GM18511 (cell line): ENCODE measurements around the gene BUD13.

Experiments used
- ATAC-seq: cut with Tn5 transposase; IDR thresholded peaks from one replicate; pipeline ENCODE4 v1.9.1; 2021; ENCODE audit warnings: mild to moderate bottlenecking, moderate library complexity; ENCODE audit not compliant: unreplicated experiment

BUD13 gene

DNA sequence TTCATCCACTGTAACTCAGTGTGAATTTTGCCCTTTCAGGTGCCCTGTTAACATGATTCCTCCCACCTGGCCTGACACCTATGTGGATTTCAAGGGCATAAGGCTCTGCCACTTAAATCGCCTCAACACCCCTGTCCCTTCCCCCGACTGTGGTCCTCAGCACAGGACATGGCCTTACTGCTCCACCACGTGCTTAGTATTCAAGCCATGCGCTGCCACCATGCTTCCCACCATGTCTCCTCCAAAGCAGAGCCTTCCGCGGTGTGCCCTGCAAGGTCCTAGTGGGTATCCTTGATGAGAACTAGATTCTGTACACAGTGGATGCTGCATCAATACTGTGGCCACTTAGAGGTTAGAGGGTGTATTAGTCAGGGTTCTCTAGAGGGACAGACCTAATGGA lies 51.9 kb downstream of the BUD13 start:
- ATAC-seq, result no peak

DNA sequence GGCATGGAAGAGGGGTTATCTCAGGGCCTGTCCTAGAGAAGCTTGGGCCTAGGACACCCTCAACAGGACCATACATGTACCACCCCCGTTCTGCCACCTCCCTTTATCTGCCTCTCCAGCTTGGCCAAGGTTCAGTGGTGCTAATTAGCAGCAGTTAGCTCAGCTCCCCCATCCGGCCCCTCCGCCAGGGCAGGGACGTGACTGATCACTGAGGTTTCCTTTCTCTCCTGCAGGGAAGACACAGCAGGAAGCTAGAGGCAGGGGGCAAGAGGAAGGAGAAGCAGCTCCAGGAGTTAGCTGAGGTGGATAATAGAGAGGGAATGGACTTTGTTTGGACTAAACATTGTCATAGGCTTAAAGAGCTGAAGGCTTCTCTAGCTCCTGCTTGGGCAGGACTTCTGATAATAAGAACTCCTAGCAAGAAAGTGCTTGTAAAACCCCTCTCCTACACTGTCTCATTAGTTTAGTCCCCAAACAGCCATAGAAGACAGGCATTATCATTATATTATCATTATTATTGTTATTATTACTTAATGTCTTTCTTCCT lies 53.8 kb downstream of the BUD13 start:
- no peak for ATAC-seq

DNA sequence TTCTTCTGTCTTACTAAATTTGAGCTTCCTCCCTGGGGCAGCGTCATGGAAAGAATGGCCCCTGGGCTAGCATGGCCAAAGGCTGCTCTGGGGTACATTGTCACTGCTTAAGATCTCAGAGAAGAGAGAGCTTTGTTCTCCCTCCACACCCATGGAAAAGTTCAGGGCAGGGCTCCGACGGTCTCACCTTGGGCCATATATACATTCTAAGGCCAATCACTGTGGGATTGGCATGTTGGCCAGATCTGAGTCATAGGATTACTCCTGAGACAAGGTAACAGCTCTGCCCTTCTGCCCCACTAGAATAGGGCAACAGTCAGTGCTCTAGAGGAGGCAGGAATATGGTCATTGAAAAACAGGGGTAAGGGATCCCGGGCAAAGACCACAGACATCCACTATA lies 56.2 kb downstream of the BUD13 start:
- ATAC-seq, result no peak

DNA sequence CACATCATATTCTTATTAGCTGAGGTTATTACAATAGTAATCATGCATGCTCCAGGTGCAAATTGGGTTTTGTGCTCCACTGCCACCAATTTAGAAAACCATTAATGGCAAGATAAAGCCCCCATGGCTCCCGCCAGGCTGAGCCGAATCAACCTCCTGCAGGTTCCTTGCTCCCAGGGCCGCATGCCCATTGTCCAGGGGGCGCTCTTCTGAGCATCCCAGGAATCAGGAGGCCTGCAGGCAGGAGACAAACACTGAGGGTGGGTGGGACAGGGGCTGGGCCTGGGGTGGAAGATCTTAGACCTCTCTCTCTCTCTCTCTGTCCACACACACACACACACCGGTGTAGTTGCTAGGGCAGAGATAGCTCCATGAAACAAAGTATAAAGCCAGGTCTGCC lies 57.4 kb downstream of the BUD13 start:
- no peak for ATAC-seq

DNA sequence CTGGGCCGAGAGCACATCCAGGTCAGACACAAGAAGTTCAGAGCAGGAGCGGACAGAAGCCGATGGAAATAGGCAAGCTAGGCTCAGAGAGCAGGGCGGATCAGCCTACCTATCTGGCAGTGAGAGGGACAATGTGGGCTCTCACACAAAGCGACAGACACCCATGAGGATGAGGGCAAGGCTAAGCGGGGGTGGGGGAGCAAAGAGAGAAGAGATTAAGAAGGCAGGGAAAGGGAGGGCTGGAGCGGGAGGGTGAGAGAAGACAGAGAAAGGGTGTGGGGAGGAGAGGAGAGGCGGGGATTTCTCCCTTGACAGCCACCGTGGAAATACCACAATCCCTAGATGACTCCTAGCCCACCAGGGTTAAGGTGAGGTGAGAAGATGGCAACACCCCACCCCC lies 57.9 kb downstream of the BUD13 start:
- ATAC-seq, result no peak

DNA sequence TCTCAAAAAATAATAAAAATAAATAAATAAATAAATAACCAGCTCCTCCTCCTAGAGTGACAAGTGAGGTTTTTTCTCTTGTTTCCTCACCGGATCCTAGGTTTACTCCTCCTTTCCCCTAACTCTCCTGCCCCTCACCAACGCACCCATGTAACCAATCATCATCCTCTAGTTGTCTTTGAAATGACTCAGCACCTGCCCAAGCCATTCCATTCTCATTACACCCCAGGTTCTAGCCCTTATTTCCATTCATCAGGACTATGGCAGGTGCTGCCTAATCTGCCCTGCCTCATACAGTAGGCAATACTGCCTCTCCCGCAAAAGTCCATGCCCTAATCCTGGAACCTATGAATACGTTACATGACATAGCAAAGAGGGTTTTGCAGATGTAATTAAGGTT lies 60.4 kb downstream of the BUD13 start:
- no peak for ATAC-seq

DNA sequence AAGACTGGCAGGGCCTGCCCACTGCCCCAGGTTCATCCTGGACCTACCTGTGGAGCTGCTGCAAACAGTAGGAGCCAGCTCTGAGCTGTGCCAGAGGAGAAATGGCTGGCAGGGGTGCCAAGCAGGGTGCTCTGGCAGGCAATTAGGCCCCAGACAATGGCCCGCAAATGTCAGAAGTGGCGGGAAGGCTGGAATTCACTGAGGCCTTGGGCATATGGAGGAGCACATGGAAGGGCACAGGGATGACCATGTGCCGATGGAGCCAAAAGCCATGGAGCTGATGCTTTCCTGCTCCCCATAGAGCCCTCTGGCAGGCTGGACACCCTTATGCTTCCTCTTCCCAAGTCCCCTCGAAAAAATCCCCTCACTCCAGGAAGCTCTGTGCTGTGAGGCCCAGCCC lies 62.0 kb downstream of the BUD13 start:
- no peak for ATAC-seq

DNA sequence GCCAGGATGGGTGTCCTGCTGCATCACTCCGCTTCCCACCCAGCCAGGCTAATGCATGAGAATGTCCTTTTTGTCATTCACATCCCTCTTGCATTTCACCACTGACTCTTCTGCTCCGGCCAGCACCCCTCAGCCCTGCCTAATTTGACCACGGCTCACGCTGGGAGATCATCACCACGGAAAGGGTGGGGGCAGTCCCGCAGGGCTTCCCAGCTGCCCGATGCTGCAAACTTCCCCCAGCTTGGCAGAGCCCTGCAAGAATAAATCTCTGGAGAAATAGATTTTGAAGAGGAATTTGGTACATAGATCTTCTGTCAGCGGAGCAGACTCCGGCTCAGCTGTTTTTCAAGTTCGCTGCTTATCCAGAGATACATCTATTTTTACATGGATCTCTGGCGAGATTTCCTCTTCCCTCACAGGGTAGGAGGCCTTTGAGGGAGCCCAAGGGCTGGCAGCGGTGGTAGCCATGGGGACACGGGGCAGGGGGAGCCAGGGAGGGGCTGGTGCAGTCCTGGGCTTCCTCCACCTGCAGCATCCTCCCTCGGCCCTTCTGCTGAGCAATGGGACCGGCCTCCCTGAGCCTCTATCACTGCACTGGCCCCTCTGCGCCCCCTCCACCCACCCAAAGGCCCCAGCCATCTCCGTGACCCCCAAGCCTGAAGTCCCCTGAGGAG lies 62.6 kb downstream of the BUD13 start:
- ATAC-seq, result no peak

DNA sequence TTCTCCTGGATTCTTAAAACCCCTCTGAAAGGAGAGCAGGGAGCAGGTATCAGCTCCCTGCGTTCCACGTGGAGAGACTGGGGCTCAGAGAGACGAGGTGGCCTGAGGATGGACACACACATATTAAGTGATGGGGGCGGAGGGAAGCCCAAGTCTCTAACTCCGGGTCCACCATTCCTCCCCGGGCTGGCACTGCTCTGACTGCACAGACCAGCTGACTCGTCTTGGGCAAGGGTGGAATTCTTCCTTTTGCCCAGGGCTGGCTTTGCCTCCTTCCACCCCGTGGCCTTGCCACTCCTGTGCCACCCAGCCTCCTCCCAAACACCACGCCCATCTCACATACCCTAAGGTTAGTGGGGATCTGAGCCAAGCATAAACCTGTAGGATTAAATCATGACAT lies 65.0 kb downstream of the BUD13 start:
- ATAC-seq, result no peak

DNA sequence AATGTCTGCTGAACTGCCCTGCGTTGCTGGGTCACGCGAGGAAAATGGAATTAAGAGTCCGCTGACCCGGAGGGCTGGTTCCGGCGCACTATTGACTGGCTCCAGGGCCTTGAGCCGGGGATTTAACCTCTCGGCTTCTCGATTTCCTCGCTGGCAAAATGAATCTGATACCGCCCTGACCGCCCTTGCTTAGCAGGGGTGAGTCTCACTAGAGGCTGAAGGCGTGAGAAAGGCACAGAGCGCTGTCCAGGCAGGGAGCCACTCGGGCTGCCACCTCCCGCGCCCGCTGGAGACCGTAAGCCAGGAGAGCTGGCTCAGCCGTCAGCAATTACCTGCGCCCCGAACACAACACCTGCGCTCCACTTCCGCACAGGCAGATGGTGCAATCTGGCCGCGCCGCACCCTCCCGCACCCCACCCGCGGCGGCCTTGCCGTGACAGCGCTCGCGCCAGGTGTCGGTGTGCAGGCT lies 65.6 kb downstream of the BUD13 start:
- no peak for ATAC-seq

DNA sequence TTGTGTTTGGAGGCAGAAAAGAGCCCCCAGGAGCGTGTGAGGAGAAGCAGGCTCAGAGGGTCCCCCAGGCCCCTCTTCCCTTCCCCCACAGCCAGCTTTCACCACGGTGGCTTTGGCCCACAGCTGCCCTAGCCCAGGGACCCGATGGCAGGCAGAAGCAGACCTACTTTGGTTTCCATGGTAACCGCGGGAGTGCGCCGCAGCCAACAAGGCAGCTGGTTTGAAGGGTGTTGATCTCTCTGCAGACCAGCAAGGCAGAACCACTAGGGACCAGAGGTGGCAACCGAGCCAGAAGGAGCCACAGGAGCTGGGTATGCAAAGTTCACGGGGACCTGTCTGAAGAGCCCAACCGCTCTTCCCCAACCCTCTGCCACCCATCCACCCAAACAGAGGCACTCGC lies 69.4 kb downstream of the BUD13 start:
- no peak for ATAC-seq

DNA sequence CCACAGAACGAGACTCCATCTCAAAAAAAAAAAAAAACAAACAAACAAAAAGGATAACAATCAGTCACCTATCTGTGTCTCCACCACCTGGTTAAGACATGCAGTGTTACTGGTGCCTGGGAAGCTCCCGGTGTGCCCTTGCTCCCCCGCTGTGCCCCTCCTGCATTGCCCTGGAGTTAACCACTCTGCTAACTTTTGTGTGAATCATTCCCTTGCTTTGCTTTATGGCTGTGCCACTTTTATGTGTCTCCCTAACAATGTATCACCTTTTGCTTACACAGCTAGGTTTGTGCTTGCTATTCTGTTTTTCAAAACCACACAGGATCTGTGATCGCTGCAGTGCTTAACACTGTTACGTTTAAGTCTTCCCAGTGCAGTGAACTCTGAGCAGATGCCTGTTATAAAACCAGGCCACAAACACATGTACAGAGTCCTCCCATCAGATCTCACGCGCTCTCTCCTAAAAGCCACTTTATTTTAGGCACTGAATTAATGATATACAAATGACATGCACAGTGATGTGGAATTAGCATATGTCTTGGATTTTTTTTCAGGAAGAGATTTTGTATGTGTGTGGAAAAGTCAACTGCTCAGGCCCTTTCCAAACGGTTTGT lies 69.9 kb downstream of the BUD13 start:
- ATAC-seq, result no peak

DNA sequence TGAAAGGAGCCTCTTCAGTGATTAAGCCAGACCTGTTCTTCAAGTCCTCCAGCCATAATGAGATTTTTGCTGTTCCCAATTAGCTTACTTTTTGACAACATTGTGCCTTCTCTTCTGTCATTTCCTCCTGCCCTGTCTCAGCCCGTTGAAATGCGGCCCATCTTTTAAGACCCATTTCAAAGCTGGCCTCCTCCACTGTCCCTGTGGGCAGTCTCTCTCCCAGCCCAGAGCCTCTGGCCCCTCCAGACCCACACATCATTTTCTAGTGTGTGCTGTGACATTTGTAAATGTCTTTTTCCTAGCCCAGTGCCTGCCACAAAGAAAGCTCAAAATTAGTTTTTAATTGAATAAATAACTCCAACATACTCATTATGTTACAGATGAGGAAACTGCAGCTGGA lies 70.9 kb downstream of the BUD13 start:
- no peak for ATAC-seq

DNA sequence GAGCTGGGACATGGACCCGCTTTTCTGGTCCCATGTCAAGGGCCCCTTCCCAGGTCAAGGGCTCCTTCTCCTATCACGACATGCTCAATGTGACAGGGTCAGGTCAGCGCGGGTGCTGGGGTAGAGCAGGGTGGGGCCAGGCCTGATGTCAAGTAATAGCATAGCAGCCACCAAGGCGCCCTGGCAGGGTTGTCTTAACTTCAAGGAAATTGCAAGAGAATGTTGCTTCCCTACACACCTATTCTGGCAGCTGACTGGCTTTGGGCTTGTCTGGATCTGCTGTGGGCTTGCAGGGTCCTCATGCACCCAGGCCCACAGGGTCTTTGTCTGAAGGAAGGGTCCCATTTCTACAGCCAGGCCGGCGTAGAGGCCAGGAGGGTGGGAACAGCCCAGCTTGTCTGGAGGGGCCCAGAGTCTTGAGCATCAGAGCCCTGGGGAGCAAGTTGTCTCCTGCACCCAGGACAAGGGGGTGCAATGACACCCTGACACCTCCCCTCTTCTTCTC lies 71.4 kb downstream of the BUD13 start:
- no peak for ATAC-seq

DNA sequence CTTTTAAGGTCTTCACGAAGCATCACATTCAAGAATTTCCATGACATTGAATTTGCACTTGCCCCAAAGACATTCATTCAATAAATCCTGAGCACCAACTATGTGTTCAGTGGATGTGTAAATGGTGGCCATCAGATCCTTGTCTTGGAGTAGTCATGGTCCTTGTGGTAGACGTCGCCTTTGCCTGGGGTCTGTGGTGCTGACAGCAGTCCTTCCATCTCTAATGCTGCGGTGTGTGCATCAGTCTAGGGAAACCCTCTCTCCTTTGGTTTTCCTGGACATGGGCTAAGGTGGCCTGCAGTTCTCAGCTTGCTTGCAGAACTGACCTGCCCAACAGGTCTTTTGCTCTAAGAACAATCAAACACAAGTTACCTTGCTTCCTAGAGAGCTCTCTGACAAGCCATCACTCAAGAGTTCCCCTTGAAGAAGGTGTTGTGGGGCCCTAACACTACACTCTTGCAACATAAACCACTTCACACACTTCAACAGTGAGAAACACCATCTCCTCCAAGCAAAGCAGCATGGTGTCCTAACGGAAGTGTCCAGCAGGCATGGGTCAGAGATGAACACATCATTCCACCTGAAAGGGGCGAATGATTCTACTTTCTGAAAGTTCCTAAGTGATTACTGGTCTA lies 72.1 kb downstream of the BUD13 start:
- no peak for ATAC-seq
